Smooth muscle cell (in vitro differentiated cells): ENCODE data around the gene WDCP. TPM values are rescaled to one million over a fixed set of nuclear protein-coding genes. Genes with fewer than 3 reads are reported as not detected.
"Not testable (repeated sequence)": the region's sequence is repeated elsewhere in the genome, so short reads cannot be mapped to it uniquely, and the experiment has no call there.

Experiments
- DNase-seq: peaks from one replicate; lab custom pipeline; 2025; ENCODE audit not compliant: unreplicated experiment; lab: John Stamatoyannopoulos, UW
- H2AFZ ChIP-seq: fragments of 200-600 bp; sonication (generic); 2 replicates; pipeline ENCODE4 v1.6.0; 2016; ENCODE audit warnings: antibody characterized with exemption, low read depth, mild to moderate bottlenecking
- H3F3A ChIP-seq: fragments of 200-600 bp; sonication (generic); 2 replicates; pipeline ENCODE4 v1.6.0; 2017; ENCODE audit warnings: antibody characterized with exemption, low read depth
- H3K27ac ChIP-seq: fragments of 200-600 bp; sonication (generic); 2 replicates; pipeline ENCODE4 v1.5.1; 2016; ENCODE audit warnings: low read depth, mild to moderate bottlenecking
- H3K27me3 ChIP-seq: fragments of 200-600 bp; sonication (generic); 2 replicates; pipeline ENCODE4 v1.6.1; 2016; ENCODE audit warnings: low read depth, mild to moderate bottlenecking
- H3K36me3 ChIP-seq: fragments of 200-600 bp; sonication (generic); 2 replicates; pipeline ENCODE4 v1.5.1; 2016; ENCODE audit warnings: low read depth
- H3K4me1 ChIP-seq: fragments of 200-600 bp; sonication (generic); 2 replicates; pipeline ENCODE4 v1.5.1; 2016; ENCODE audit warnings: low read depth
- H3K4me2 ChIP-seq: fragments of 200-600 bp; sonication (generic); 2 replicates; pipeline ENCODE4 v1.6.0; 2016; ENCODE audit warnings: mild to moderate bottlenecking
- H3K4me3 ChIP-seq: fragments of 200-600 bp; sonication (generic); 2 replicates; pipeline ENCODE4 v1.5.1; 2016; ENCODE audit warnings: mild to moderate bottlenecking
- H3K79me2 ChIP-seq: fragments of 200-600 bp; sonication (generic); 2 replicates; pipeline ENCODE4 v1.6.0; 2016; ENCODE audit warnings: low read depth, mild to moderate bottlenecking
- H3K9ac ChIP-seq: fragments of 200-600 bp; sonication (generic); 2 replicates; pipeline ENCODE4 v1.6.0; 2016; ENCODE audit warnings: low read depth
- H3K9me3 ChIP-seq: fragments of 200-600 bp; sonication (generic); replicated peaks from 2 replicates; pipeline ENCODE4 v1.5.1; 2016; ENCODE audit warnings: low read depth
- H4K20me1 ChIP-seq: fragments of 200-600 bp; sonication (generic); 2 replicates; pipeline ENCODE4 v1.6.0; 2016; ENCODE audit warnings: low read depth
- CTCF ChIP-seq: fragments of 200-600 bp; sonication (generic); IDR thresholded peaks from 2 replicates; pipeline ENCODE4 v1.5.1; 2017; ENCODE audit warnings: borderline replicate concordance, mild to moderate bottlenecking, antibody characterized with exemption; ENCODE audit not compliant: insufficient read depth, poor library complexity, severe bottlenecking
- WGBS: methylation state at CpG from one replicate; pipeline ENCODE4 v1.1.7; 2016; ENCODE audit warnings: low lambda C conversion rate; 5-methylcytosine and 5-hydroxymethylcytosine counted together
- polyA plus RNA-seq: library from polyadenylated mRNA; unstranded; fragments of >200 nt; fragmentation: Nextera tagmentation; extraction: Ambion mirVana; gene quantifications from 2 replicates; pipeline ENCODE4 v1.2.1, GENCODE V29; 2016
- total RNA-seq: library from RNA; depleted of rRNA; stranded (reverse); fragments of >200 nt; gene quantifications from 2 replicates; pipeline ENCODE4 v1.2.3, GENCODE V29; 2014

The WDCP gene
- total and polyA plus RNA-seq, 2 experiments from 2014 or later: 3.1 to 7.7 TPM

- TF ChIP-seq CTCF: no peak
- no peaks in the 10 kb centered on the region for H3K36me3 ChIP-seq
- no peak overlapping the region for H3K9ac ChIP-seq
- H3K4me1 ChIP-seq: peaks cover 13% of the 10 kb centered on the region
- H3K79me2 ChIP-seq: peaks cover 32% of the 10 kb centered on the region
- peak overlapping the region; percentile 56 for H2AFZ ChIP-seq
- H3K27ac ChIP-seq: no peak overlapping the region
- no peak for DNase-seq
- no peaks in the 10 kb centered on the region for H3K27me3 ChIP-seq
- H3K4me2 ChIP-seq: peak overlapping the region; percentile 81
- no peaks in the 10 kb centered on the region for H3K9me3 ChIP-seq
- WGBS: 50% methylated on average over 8 of the region's 8 CpGs
- H3F3A ChIP-seq: no peaks in the 10 kb centered on the region
- H3K4me3 ChIP-seq: peak overlapping the region; percentile 36
- no peaks in the 10 kb centered on the region for H4K20me1 ChIP-seq
Observed at GRCh38 chr2:24047703-24048033, 477 bp upstream of the WDCP start.

GRCh38 chr2:24046599-24046929 is 627 bp downstream of the WDCP start:
- peak overlapping the region; percentile 63 for H2AFZ ChIP-seq
- WGBS: 5% methylated on average over 2 of the region's 2 CpGs

DNA sequence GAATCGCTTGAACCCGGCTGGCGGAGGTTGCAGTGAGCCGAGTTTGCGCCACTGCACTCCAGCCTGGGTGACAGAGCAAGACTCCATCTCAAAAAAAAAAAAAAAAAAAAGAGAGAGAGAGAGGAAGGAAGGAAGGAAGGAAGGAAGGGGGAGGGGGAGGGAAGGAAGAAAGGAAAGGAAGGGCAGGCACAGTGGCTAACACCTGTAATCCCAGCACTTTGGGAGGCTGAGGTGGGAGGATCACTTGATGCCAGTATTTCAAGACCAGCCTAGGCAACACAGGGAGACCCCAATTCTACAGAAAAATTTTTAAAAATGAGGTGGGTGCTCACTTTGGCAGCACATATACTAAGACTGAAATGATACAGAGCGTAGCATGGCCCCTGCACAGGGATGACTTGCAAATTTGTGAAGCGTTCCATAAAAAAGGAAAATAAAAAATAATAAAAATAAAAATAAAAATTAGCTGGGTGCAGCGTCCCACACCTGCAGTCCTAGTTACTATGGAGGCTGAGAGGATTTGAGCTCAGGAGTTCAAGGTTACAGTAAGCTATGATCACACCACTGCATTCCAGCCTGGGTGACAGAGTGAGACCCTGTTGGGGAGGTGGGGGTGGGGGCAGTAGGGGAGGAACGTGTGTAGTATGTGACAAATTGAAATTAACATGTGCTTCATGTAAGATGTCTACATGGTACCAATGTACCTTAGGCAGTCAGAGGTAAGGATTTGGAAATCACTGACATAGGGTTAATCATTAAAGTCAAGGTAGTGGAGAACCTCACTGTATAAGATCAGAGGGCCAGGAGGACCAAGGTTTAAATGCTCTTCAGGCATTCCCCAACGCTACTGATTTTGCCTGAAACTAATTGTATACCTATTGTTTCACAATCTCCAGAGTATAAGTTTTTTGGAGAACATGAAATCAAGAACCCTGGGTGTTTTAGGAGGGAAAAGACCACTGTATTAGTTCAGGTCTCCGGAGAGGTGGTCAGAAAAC is 1.4 kb downstream of the WDCP start:
- H3F3A ChIP-seq: no peaks in the 10 kb centered on the region
- peak overlapping the region; percentile 63 for H2AFZ ChIP-seq
- H3K9me3 ChIP-seq: no peaks in the 10 kb centered on the region
- TF ChIP-seq CTCF: no peak
- no peak for DNase-seq
- peak overlapping the region; percentile 87 for H3K4me3 ChIP-seq
- peak overlapping the region; percentile 87 for H3K4me2 ChIP-seq
- H3K36me3 ChIP-seq: no peaks in the 10 kb centered on the region
- no peaks in the 10 kb centered on the region for H4K20me1 ChIP-seq
- no peak overlapping the region for H3K9ac ChIP-seq
- WGBS: 86% methylated on average over 11 of the region's 11 CpGs
- H3K27ac ChIP-seq: no peak overlapping the region
- no peaks in the 10 kb centered on the region for H3K27me3 ChIP-seq
- H3K4me1 ChIP-seq: peaks cover 13% of the 10 kb centered on the region
- H3K79me2 ChIP-seq: peaks cover 32% of the 10 kb centered on the region

More at GRCh38 chr2:24046599-24046929, 627 bp downstream of the WDCP start:
- H3K4me3 ChIP-seq: peak overlapping the region; percentile 87
- H3F3A ChIP-seq: no peaks in the 10 kb centered on the region
- peaks cover 32% of the 10 kb centered on the region for H3K79me2 ChIP-seq
- TF ChIP-seq CTCF: no peak
- peak overlapping the region; percentile 87 for H3K4me2 ChIP-seq
- H4K20me1 ChIP-seq: no peaks in the 10 kb centered on the region
- peak overlapping the region; percentile 59 for H3K27ac ChIP-seq
- no peaks in the 10 kb centered on the region for H3K27me3 ChIP-seq
- DNase-seq: no peak
- peak overlapping the region; percentile 78 for H3K9ac ChIP-seq
- no peaks in the 10 kb centered on the region for H3K9me3 ChIP-seq
- H3K4me1 ChIP-seq: peaks cover 13% of the 10 kb centered on the region
- H3K36me3 ChIP-seq: no peaks in the 10 kb centered on the region

GRCh38 chr2:24043133-24043532 is 4.1 kb downstream of the WDCP start:
- H3K27me3 ChIP-seq, H3F3A ChIP-seq, H3K36me3 ChIP-seq, H2AFZ ChIP-seq, H3K4me2 ChIP-seq, H3K27ac ChIP-seq, DNase-seq, H3K9ac ChIP-seq, H4K20me1 ChIP-seq, H3K9me3 ChIP-seq, H3K4me3 ChIP-seq: not testable (repeated sequence)
- 95% methylated on average over 6 of the region's 6 CpGs for WGBS
- Histone ChIP-seq H3K79me2 (peaks cover 32% of the 10 kb centered on the region), H3K4me1 (peaks cover 13% of the 10 kb centered on the region)
